Measurements from ENCODE around the gene VAT1L. TPM values are rescaled to one million over a fixed set of nuclear protein-coding genes. Genes with fewer than 3 reads are reported as not detected.

The VAT1L gene
- total RNA-seq, 1 experiment from 2014 or later = not detected

DNA sequence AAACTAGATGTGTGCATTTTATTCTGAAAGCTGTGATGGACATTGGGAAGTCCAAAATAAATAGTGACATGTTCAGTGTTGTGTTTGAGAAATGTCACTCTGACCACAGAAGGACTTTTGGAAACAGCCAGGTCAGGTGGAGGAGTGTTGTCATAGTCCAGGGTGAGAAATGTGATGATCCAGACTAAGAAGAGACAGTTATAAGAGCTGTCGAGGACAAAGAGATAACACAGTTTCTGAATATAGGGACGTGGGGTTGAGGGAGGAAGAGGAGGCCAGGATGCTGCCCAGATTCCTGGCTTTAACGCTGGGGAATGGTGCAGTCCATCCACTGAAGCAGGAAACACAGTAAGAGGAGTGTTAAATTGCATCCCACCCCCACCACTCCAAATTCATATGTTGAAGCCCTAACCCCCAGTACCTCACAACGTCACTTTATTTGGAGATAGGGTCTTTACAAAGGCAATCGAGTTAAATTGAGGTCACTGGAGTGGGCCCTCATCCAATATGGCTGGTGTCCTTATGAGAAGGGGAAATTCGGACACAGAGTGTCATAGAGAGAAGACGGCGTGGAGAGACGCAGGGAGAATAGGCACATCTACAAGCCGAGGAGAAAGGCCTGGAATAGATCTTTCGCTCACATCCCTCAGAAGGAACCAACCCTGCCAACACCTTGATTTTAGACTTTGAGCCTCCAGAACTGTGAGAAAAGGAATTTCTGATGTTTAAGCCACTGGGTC is 71.3 kb downstream of the VAT1L start:
- DNase-seq (ENCODE audit: low spot score) = no peak
- in situ Hi-C loops (cut with HindIII; ENCODE audit: low sequenced_read_pairs) = no loop called here

DNA sequence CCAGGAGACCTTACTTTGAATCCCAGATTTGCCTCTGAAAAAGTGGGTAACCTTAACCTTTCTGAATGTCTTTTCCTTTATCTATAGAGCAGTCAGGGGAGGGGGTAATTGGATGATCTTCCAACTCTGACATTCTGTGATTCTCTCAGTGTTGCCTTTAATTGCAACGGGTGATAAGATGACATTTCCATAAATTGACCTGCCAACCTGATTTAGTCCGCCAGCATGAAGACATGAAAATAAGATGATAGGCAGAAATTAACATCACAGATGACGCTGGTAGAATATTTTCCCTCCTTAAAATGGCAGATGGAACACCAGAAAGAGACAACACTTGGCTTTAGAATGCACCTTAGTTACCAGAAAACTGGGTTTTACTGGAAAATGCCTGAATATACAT is 72.6 kb downstream of the VAT1L start:
- no peak for DNase-seq (ENCODE audit: low spot score)
- in situ Hi-C loops (cut with HindIII; ENCODE audit: low sequenced_read_pairs) = no loop called here

DNA sequence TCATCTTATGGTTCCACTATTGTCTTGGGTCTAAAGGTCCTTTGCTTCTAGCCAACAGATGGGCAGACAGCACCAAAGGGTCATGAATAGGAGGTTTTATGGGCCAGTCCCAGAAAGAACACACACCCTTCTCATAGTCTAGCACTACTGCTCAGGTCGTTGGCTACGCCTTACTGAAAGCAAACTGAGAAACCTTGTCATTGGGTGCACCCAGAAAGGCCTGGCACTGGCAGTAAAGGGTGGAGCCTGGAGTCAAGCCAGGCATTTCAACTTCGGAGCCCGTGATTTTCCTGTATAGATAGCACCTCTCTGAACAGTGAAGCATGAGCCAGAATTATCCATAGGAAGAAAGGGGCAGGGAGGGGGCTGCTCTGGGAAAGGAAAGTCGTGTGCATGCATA is 74.9 kb downstream of the VAT1L start:
- no peak for DNase-seq (ENCODE audit: low spot score)
- in situ Hi-C loops (cut with HindIII; ENCODE audit: low sequenced_read_pairs) = no loop called here

DNA sequence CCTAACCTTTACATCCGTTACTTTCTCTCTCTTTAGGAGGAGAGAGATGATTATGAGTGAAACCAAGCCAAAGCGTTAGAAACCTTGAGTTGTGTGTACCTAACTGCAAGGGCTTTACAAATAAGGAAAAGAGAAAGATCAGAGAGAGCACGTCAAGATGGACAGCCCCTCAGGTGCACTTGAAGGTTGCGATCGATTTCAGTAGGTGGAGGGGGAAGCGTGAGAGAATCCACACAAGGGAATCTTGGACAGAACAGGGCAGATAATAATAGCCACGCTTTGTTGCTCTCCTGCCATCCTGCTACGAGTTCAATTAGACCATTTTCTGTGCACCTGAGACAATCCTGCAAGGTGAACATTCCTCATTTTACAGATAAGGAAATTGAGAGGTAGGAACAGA is 78.4 kb downstream of the VAT1L start:
- in situ Hi-C loops (cut with HindIII; ENCODE audit: low sequenced_read_pairs) = no loop called here
- DNase-seq (ENCODE audit: low spot score) = no peak

DNA sequence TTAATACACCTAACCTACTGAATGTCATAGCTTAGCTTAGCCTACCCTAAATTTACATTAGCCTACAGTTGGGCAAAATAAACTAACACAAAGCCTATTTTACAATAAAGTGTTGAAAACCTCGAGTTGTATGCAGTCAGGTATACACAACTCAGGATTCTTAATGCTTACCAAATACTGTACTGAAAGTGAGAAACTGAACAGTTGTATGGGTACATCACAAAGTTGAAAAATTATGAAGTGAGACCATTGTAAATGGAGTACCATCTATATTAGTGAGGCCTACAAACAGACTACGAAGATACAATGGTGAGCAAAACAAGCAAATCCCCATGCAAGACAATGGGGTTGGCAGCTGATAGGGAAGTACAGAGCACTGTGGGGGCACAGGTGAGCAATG is 79.7 kb downstream of the VAT1L start:
- no peak for DNase-seq (ENCODE audit: low spot score)
- in situ Hi-C loops (cut with HindIII; ENCODE audit: low sequenced_read_pairs) = no loop called here

DNA sequence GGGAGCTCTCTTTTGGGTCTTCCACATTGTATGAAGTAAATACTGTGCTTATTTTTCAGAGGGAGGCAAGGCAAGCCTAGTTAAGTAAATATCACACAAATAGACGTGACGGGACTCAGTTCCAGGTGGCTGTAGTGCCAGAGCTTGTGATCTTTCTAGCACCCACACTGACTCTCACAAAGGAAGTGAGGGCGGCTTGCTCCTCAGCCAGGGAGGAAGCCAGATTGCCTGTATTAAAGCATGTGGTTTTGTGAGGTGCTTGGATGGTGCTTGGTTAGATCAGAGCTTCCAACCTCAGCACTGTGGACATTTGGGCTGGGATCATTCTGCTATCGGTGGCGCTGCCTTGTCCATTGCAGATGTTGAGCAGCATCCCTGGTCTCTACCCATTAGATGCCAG is 80.1 kb downstream of the VAT1L start:
- no peak for DNase-seq (ENCODE audit: low spot score)
- in situ Hi-C loops (cut with HindIII; ENCODE audit: low sequenced_read_pairs) = no loop called here

DNA sequence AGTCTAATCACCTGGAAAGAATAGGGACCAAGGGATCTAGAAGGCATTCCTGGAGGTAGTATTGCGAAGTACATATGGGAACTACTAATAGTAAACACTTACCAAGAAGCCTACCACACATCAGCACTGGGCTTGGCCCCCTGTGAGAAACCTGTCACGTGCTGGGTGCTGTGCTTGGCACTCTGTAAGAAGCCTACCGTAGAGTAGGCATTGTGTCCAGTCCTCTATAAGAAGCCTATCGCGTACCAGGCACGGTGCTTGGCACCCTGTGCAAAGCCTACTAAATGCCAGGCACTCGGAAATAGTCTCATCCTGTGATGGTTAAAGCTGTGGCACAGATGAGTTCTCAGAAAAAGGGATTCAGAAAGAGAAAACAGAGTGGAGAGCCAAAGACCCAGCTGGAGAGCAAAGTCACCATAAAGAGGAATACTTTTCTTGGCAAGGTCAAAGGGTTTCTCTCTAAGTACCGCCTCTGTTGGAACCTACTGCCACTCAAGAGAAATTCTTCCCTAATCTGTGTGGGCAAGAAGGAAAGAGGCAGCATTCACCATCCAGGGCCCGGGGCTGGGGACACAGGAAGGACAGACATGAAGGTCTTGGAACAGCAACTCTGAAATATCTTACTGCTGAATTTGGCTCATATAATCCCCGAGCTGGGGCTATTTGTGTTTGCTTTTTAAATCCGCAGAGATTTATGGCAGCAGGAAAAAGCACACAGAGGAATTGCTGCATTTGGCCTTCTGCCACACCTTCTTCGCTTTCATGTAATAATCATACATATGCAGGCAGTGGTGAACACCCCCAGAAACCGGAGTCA is 81.8 kb downstream of the VAT1L start:
- DNase-seq (ENCODE audit: low spot score) = peak; percentile 25
- in situ Hi-C loops (cut with HindIII; ENCODE audit: low sequenced_read_pairs) = no loop called here

DNA sequence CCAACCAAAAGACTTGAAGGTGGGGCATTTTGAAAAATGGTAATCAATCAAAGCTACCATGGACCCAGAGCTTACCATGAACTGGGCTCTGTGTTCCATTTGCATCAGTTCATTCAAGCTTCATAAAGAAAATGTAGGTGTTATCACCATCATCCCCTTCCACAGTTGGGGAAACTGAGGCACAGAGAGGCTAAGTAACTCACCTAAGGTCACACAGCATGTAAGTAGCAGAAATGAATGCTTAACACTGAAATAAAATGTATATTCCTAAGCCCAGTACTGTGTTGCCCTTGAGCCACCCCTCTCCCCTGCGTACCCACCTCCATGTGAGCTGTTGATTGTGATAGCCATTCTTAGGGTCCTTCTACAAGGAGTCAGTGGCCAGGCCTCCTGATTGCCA is 83.6 kb downstream of the VAT1L start:
- no peak for DNase-seq (ENCODE audit: low spot score)

DNA sequence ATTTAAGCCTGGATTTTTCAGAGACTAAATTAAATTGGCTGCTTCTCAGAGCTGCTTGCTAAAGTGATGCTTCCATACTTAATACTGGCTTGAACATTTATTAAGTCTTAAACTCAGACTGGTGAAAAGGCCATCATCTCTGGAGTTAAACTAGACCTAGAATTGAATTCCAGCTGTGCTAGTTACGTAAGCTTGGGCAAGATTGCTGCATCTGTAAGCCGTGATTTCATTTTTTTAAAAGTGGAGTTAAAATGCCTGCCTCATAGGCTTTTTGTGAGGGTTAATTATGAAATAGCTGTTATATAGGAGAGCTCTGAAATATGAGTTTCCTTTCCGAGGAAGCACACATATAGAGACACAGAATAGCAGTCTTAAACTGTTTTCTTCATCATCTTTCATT is 84.7 kb downstream of the VAT1L start:
- in situ Hi-C loops (cut with HindIII; ENCODE audit: low sequenced_read_pairs) = no loop called here

More for the DNA sequence above, 83.6 kb downstream of the VAT1L start:
- in situ Hi-C loops (cut with HindIII; ENCODE audit: low sequenced_read_pairs) = no loop called here

DNA sequence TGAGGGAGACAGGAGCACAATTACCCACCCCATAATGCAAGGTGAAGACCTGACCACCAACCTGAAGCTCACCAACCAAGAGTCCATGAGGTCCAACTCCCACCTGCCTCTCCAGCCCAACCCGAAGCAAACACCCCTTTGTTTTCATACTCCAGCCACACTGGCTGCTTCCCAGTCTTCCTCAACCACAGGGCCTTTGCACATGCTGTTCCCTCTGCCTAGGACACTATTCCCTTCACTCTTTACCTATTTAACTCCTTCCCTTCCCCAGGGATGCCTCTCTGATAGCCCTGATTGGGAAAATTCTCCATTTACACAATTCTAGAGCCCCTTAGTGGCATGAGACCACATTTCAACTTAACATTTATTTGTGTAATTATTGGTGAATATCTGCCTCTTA is 86.0 kb downstream of the VAT1L start:
- in situ Hi-C loops (cut with HindIII; ENCODE audit: low sequenced_read_pairs) = no loop called here
- DNase-seq (ENCODE audit: low spot score) = no peak

More for the DNA sequence above, 84.7 kb downstream of the VAT1L start:
- no peak for DNase-seq (ENCODE audit: low spot score)

DNA sequence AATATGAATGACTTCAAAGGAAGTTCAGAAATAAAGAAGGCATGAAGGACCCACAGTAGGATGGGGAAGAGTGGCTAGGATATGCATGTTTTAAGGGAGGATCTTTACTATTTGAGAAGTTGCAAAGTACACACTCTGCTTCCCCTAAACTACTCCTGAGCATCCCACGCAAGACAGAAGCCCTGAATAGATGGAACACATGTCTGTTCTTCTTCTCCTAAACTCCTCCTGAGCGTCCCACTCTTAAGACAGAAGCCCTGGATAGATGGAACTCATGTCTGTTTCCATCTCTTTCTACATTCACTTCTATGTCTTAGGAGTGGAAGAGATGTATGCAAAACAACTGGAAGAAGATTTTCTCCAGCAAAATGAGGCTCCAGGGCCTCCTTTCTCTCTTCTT is 88.4 kb downstream of the VAT1L start:
- in situ Hi-C loops (cut with HindIII; ENCODE audit: low sequenced_read_pairs) = no loop called here
- DNase-seq (ENCODE audit: low spot score) = no peak

DNA sequence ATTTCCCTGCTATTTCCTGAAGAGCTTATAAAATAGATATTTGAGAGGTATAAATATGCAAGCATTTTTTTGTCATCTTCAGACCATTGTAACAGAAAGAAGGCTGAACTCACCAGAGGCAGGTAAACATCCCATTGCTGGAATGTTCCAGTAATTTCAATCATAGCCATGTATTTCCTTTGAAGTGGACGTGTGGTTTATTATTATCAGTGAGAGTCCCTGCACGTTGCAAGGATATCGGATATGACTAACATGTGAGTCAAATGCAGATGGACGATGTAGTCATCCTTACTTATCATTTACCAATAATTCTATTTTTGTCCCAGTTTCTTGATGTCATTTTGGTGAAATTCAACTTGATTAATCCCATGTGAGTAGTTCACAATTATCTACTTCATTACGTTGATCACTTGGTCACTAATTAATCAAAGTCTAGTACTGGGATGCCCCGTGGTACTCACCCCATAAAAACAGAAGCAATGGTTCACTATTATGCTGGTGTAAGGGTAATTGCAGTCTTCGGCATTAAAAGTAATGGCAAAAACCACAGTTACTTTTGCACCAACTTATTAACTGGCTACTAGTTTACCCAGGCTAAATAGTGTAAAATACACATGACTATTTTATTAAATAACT is 89.5 kb downstream of the VAT1L start:
- in situ Hi-C loops (cut with HindIII; ENCODE audit: low sequenced_read_pairs) = no loop called here
- no peak for DNase-seq (ENCODE audit: low spot score)

DNA sequence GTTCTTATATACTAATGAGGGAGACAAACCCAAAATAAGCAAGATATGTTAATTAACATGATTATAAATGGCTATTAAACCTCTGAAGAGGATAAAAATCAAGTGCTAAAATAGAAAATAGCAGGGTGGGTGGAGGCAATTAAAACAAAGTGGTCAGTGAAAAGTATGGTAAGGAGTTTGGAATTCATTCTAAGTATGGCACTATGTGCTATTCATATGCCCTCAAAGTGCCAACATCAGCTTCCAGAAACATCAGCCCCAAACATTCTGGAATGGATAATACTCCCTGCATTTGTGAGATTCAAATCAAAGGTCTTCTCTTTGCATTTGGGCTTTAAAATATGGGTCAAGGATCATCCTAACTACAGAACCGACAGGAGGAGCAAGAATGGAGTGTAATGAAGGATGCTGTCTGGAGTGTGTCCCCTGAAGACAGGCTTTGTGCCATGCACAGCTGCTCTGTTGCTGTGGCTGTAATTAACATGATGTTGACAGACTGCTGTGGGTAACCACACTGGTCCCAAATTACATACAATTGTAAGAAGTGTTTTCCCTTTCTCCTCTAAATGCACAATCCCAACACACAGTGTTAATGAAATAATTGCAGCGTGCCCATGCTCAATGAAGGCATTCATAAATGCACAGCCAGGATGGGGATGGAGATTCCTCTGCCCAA is 93.1 kb downstream of the VAT1L start:
- no peak for DNase-seq (ENCODE audit: low spot score)
- in situ Hi-C loops (cut with HindIII; ENCODE audit: low sequenced_read_pairs) = no loop called here

DNA sequence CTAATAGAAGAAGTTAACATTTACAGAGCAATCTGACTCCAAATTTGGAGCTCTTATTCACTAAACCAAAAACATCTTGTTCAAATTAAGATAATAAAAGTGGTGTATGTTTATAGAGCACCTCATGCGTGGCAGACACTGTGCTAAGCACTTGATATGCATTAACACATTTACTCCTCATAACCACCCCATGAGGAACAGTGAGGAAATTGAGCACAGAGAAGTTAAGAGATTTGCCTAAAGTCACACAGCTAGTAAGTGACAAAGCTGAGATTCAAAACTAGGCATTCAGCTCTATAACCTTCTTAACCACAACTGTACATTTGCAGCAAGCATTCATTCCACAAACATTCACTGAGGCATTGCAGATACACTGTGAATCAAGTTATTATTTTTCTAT is 94.0 kb downstream of the VAT1L start:
- DNase-seq (ENCODE audit: low spot score) = no peak
- in situ Hi-C loops (cut with HindIII; ENCODE audit: low sequenced_read_pairs) = no loop called here

DNA sequence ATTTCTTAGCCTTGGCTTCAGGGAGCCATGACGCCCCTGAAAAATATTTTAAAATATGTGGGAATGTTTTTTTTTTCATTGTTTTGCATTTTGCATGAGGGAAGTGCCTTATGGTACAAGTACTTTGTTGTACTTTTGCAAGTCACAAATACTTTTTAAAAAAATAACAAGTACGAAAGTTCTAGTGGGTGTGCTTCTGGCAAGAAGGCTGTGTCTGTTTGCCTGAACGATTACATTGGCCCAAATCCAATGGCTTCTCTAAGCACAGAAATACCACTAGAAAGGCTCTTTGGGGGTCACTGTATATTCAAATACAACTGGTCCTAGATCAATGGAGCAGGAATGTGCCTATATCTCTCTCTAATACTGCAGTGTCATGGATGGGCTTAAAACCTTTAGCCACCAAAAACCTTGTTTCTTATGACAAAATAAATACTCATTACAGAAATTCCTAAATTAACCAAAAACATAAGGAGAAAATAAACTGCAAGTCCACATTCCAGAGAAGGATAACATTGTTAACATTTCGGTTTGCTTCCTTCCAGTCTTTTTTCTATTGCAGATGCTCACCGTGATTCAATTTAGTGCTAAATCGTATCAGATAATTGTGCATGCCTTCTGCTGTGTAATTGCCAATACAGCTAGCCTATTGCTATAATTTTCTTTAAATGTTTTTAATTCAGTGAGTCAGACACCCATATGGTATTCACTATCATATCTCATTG is 97.4 kb downstream of the VAT1L start:
- in situ Hi-C loops (cut with HindIII; ENCODE audit: low sequenced_read_pairs) = no loop called here
- no peak for DNase-seq (ENCODE audit: low spot score)

DNA sequence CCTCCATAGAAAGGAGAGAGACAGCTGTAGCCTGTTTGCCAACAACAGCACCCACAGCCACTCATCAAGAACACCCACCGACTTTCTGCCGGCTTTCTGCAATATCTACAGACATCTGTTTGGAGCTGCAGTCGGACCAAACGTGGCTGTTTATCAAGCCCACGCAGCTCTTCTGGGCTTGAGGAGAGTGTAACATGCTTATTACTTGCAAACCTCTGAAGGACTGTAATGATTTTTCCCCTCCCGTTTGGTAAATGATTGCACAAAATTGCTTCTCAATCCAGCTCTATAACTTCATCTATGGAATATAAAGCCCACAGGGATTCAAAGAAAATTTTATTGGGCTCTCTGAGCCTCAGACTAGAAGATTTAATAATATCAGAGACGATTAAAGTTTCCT is 100.5 kb downstream of the VAT1L start:
- no peak for DNase-seq (ENCODE audit: low spot score)
- in situ Hi-C loops (cut with HindIII; ENCODE audit: low sequenced_read_pairs) = no loop called here

DNA sequence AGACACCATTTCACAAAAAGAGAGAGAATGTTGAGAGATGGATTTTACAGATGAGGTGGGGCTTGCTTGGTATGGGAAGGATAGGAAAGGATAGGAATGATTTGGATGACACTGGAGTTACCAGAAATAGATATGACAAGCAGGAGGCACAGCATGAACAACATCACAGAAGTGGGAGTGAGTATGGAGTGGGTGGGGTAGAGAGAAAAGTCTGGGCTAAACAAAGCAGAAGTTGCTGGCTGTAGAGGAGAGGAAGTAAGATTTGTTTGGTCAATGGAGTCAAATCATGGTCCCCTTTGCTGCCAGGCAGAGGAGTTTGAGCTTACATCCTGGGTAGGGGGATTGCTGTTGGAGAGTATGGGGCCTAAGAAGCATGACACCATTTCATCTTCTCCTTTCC is 101.7 kb downstream of the VAT1L start:
- in situ Hi-C loops (cut with HindIII; ENCODE audit: low sequenced_read_pairs) = no loop called here
- no peak for DNase-seq (ENCODE audit: low spot score)

DNA sequence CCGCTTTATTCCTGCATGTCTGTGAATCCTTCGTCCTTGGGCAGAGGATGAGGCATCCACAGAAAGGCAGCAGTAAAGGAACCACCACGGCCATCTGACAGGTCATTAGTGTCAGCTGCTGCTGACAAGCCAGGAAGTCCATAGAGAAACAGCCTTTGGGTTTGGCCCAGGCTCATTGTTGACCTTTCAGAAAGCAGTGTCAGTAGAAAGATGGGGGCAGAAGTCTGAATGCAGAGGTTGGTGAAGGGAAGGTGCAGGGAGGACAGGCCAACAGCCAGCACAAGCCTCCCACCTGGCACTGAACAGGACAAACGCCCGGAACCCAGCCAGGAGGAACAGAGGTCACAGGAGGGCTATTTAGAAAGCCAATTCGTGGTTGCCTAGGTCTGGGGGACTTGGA is 105.8 kb downstream of the VAT1L start:
- DNase-seq (ENCODE audit: low spot score) = no peak
- in situ Hi-C loops (cut with HindIII; ENCODE audit: low sequenced_read_pairs) = no loop called here

DNA sequence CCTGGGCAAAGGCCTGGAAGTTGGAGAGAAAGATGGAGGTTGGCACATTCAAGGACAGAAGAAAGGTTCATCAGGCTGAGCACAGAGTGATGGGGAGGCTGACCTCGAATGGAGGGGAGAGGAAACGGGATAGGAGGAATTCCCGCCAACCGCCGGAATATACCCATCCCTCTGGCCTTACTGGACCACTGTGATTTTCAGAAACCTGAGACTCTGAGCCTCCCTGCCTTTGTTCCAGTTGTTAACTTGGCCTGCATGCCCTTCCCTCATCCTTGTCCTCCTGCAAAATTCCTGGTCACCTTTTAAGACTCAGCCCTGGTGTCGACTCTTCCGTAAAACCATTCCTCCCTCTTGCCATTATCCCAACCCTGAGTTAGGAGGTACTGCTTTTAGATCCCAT is 107.6 kb downstream of the VAT1L start:
- no peak for DNase-seq (ENCODE audit: low spot score)
- in situ Hi-C loops (cut with HindIII; ENCODE audit: low sequenced_read_pairs) = no loop called here

Measured in G401 (cell line).